HepG2 (cell line): Measurements from ENCODE around the gene GDPD5. TPM values are rescaled to one million over a fixed set of nuclear protein-coding genes. Genes with fewer than 3 reads are reported as not detected.

Experiments used
- ATAC-seq: fragments of 200-7000 bp; cut with Tn5 transposase; 3 replicates; pipeline ENCODE4 v1.9.1; 2020; ENCODE audit warnings: mild to moderate bottlenecking, moderate library complexity
- BruUV-seq: library from RNA; stranded (reverse); fragments of 400-500 nt; replicated peaks from 2 replicates; lab custom pipeline; 2021; lab: Mats Ljungman, UMichigan
- CTCF ChIA-PET: fragments of 300-600 bp; formaldehyde crosslinking; extraction: SDS; loops from one replicate; lab custom pipeline; 2021; ENCODE audit warnings: low total read pairs, inconsistent platforms, low intra/inter-chr PET ratio; lab: Yijun Ruan, JAX
- POLR2A ChIA-PET: fragments of 350-600 bp; sonication (Branson Sonifier 250); formaldehyde crosslinking; loops from one replicate; lab custom pipeline; 2020; ENCODE audit warnings: antibody characterized with exemption, inconsistent platforms; lab: Yijun Ruan, JAX
- DNase-seq: peaks from one replicate; pipeline ENCODE4 v3.0.0-alpha.2; 2015; ENCODE audit warnings: low spot score
- FAIRE-seq: peaks from 3 replicates; lab custom pipeline; 2011; peaks lifted over from hg19 to GRCh38; lab: Jason Lieb, UNC
- H2AFZ ChIP-seq: one replicate; pipeline ENCODE4 v1.6.1; 2011; ENCODE audit warnings: low read length, inconsistent platforms
- H3K27ac ChIP-seq: fragments of 300-600 bp; 3 replicates; pipeline ENCODE4 v1.8.0; 2011; ENCODE audit warnings: mixed run types, mild to moderate bottlenecking, mixed read lengths, low read length, inconsistent platforms; ENCODE audit not compliant: insufficient read depth; ENCODE audit errors: extremely low read length
- H3K27me3 ChIP-seq, 2 experiments: fragments of 200-600 bp in 1 of 2; 2 replicates in 1 of 2; 3 replicates in 1 of 2; pipeline versions ENCODE4 v1.6.0 to v1.8.0; 2011; ENCODE audit warnings: low read length in 2 of 2, mild to moderate bottlenecking in 2 of 2, moderate library complexity in 2 of 2, inconsistent platforms in 1 of 2; ENCODE audit not compliant: insufficient read depth in 2 of 2, control insufficient read depth in 1 of 2
- H3K36me3 ChIP-seq, 2 experiments: fragments of 200-600 bp in 1 of 2; replicated peaks in 1 of 2; 2 replicates in 1 of 2; 3 replicates in 1 of 2; pipeline versions ENCODE4 v1.5.1 to v1.8.0; 2011; ENCODE audit warnings: low read length in 2 of 2, inconsistent platforms in 1 of 2; ENCODE audit not compliant: insufficient read depth in 2 of 2, control insufficient read depth in 1 of 2
- H3K4me1 ChIP-seq: 2 replicates; pipeline ENCODE4 v1.5.1; 2012; ENCODE audit warnings: low read length, inconsistent platforms; ENCODE audit not compliant: insufficient read depth
- H3K4me2 ChIP-seq: 2 replicates; pipeline ENCODE4 v1.6.0; 2011; ENCODE audit warnings: low read depth, low read length, inconsistent platforms
- H3K4me3 ChIP-seq, 3 experiments: fragments of 200-600 bp in 1 of 3; sonication (generic), shearing (Covaris generic) in 1 of 3; replicated peaks in 1 of 3; 2 replicates each; pipeline ENCODE4 v1.5.1; 2011 to 2016; ENCODE audit warnings: low read length in 3 of 3, inconsistent platforms in 2 of 3, low read depth in 2 of 3, mild to moderate bottlenecking in 2 of 3, control low read depth in 1 of 3, mixed read lengths in 1 of 3; ENCODE audit not compliant: insufficient read depth in 1 of 3
- H3K79me2 ChIP-seq: one replicate; pipeline ENCODE4 v1.6.1; 2011; ENCODE audit warnings: low read length, inconsistent platforms; ENCODE audit not compliant: insufficient read depth
- H3K9ac ChIP-seq: 2 replicates; pipeline ENCODE4 v1.6.0; 2011; ENCODE audit warnings: mild to moderate bottlenecking, low read depth, low read length, inconsistent platforms; ENCODE audit not compliant: insufficient read depth
- H3K9me3 ChIP-seq: 2 replicates; pipeline ENCODE4 v1.5.1; 2012; ENCODE audit warnings: mild to moderate bottlenecking, low read length
- H4K20me1 ChIP-seq: 2 replicates; pipeline ENCODE4 v1.6.0; 2011; ENCODE audit warnings: inconsistent platforms, mild to moderate bottlenecking, low read length, moderate library complexity; ENCODE audit not compliant: insufficient read depth
- CSRNP2 ChIP-seq: sonication (generic); formaldehyde crosslinking; conservative IDR thresholded peaks from 2 replicates; pipeline ENCODE4 v1.8.0; 2022; ENCODE audit warnings: low read depth, missing genetic modification reagents
- HOMEZ ChIP-seq: IDR thresholded peaks from 2 replicates; pipeline ENCODE4 v1.6.1; 2016; ENCODE audit warnings: low read depth
- SOX6 ChIP-seq, 2 experiments: fragments of 450-650 bp in 1 of 2; sonication (generic) in 1 of 2; formaldehyde crosslinking in 1 of 2; IDR thresholded peaks; 2 replicates each; pipeline versions ENCODE4 v1.4.0 to v1.6.1; 2017 to 2020; ENCODE audit warnings: antibody characterized with exemption in 1 of 2, mild to moderate bottlenecking in 1 of 2, missing genetic modification reagents in 1 of 2
- ZNF12 ChIP-seq: sonication (generic); formaldehyde crosslinking; IDR thresholded peaks from 2 replicates; pipeline ENCODE4 v1.5.0; 2020; ENCODE audit warnings: missing genetic modification reagents
- ZNF136 ChIP-seq: sonication (generic); formaldehyde crosslinking; IDR thresholded peaks from 2 replicates; pipeline ENCODE4 v1.8.1; 2022; ENCODE audit warnings: low read depth, mild to moderate bottlenecking, moderate library complexity, missing genetic modification reagents
- ZNF547 ChIP-seq: sonication (generic); formaldehyde crosslinking; IDR thresholded peaks from 2 replicates; pipeline ENCODE4 v1.5.1; 2020; ENCODE audit warnings: mild to moderate bottlenecking, missing genetic modification reagents
- ZNF773 ChIP-seq: sonication (generic); formaldehyde crosslinking; IDR thresholded peaks from 2 replicates; pipeline ENCODE4 v1.4.0; 2020; ENCODE audit warnings: missing genetic modification reagents, borderline replicate concordance
- ZSCAN29 ChIP-seq: sonication (generic); formaldehyde crosslinking; conservative IDR thresholded peaks from 2 replicates; pipeline ENCODE4 v1.4.0; 2020; ENCODE audit warnings: mild to moderate bottlenecking, missing genetic modification reagents
- WGBS: methylation state at CpG from one replicate; pipeline ENCODE4 v1.1.6; 2017; ENCODE audit warnings: low lambda C conversion rate; 5-methylcytosine and 5-hydroxymethylcytosine counted together
- in situ Hi-C: cut with HindIII; loops from 2 replicates; pipeline ENCODE4 v1.10.0; 2017; ENCODE audit warnings: low pct_unique_long_range_greater_than_20kb; ENCODE audit not compliant: extremely low pct_ligation_motif_present
- intact Hi-C: fragments of 100-400 bp; cut with micrococcal nuclease; formaldehyde crosslinking; loops from one replicate; pipeline ENCODE4 v1.10.0; 2022; ENCODE audit not compliant: unreplicated experiment
- polyA plus RNA-seq, 8 experiments: library from polyadenylated mRNA; depleted of rRNA in 3 of 8; stranded (reverse) in 7 of 8; unstranded in 1 of 8; fragments of >200 nt; fragmentation: Illumina TruSeq in 4 of 8; extraction: Trizol in 4 of 8; gene quantifications; 2 replicates each; pipeline versions ENCODE4 v1.2.1 to v1.2.3, GENCODE V29; 2011 to 2016; ENCODE audit warnings: low read depth in 4 of 8, missing spikeins in 1 of 8, mixed read lengths in 1 of 8; ENCODE audit not compliant: insufficient read depth in 1 of 8
- total RNA-seq, 5 experiments: library from RNA; depleted of rRNA; stranded (reverse); fragments of >200 nt; fragmentation: Illumina TruSeq; extraction: Trizol; gene quantifications; 2 replicates each; pipeline ENCODE4 v1.2.3, GENCODE V29; 2016; ENCODE audit warnings: low read depth in 1 of 5

Gene GDPD5
- total and polyA plus RNA-seq, 2 of the 13 experiments (the other 11 are each of a cell fraction or from before 2014, with no cell fraction given) = 55.0 to 67.5 TPM

GRCh38 chr11:75439495-75440120 lies 86.1 kb downstream of the GDPD5 start:
- Histone ChIP-seq H4K20me1 (no peaks in the 10 kb centered on the region), H3K4me3 (no peak overlapping the region), H3K9me3 (no peaks in the 10 kb centered on the region), H3K27me3 (no peaks in the 10 kb centered on the region), H2AFZ (no peak overlapping the region), H3K4me2 (no peak overlapping the region), H3K4me1 (peaks cover 12% of the 10 kb centered on the region), H3K9ac (no peak overlapping the region), H3K36me3 (peaks cover 21 to 45% of the 10 kb centered on the region in 2 experiments; a peak in 4 of 5 replicates), H3K27ac (no peak overlapping the region), H3K79me2 (no peaks in the 10 kb centered on the region)
- POLR2A ChIA-PET = interaction anchor here (1.5 kb wide), 1 partner anchor 11 kb away, joined by 6 read pairs; no protein-coding TSS in a partner anchor
- 96% methylated on average over 8 of the region's 13 CpGs for WGBS
- DNase-seq (no peak), ATAC-seq (no peak), FAIRE-seq (no peak)
- CTCF ChIA-PET = no interaction called here
- intact Hi-C loops (no loop called here), in situ Hi-C loops (no loop called here)
- no peak for TF ChIP-seq ZNF136 (CRISPR knock-in tag)
- no peak for TF ChIP-seq SOX6 (IDR thresholded peaks at IDR 0.05)
- no peak for TF ChIP-seq SOX6 (CRISPR knock-in tag; IDR thresholded peaks at IDR 0.05)
- no peak for TF ChIP-seq ZSCAN29 (CRISPR knock-in tag)
- no peak for TF ChIP-seq ZNF547
- TF ChIP-seq ZNF773 (CRISPR knock-in tag) = no peak
- no peak for TF ChIP-seq CSRNP2
- no peak for TF ChIP-seq ZNF12 (CRISPR knock-in tag)
- TF ChIP-seq HOMEZ (CRISPR knock-in tag) = no peak
- no TSS peak for BruUV-seq
